NOMO-1 treated with dmso at 0.1 percent for 144 hours (cell line): ENCODE measurements around the gene SLC44A5.
"Not testable (repeated sequence)": the region's sequence is repeated elsewhere in the genome, so short reads cannot be mapped to it uniquely, and the experiment has no call there.

Experiments
- DNase-seq: peaks from one replicate; lab custom pipeline; 2025; ENCODE audit not compliant: unreplicated experiment; lab: John Stamatoyannopoulos, UW

SLC44A5 gene

GRCh38 chr1:75522389-75522788 is 88.5 kb downstream of the SLC44A5 start:
- no peak for DNase-seq

GRCh38 chr1:75521658-75522057 is 89.3 kb downstream of the SLC44A5 start:
- DNase-seq: no peak

DNA sequence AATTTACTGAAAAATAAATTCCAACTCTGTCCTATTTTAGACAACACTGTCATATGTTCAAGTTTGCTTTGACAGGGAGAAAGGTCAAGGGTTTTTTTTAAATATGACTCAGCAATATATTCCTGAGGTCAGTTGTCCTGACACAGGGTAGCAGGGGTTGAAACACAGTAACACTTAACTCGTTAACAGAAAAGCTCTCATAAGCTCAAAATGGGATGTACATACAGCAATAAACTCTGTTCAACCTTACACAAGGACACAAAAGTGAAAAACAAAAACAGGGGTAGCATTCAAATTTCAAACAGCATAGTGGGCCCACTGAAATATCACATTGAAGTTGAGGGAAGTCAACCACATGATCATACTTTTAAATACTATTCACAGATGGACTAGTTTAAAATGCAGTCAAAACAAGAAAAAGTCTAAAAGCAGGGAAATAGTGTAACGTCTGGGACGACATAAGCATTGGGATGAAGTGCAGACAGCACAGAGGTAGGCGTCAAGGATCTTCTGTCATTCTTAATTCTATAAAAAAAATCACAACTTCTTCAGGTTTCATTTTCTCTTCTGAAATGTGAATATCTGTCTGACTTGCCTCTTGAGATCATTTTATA is 89.9 kb downstream of the SLC44A5 start:
- DNase-seq: no peak

GRCh38 chr1:75519651-75520427 is 91.1 kb downstream of the SLC44A5 start:
- no peak for DNase-seq

DNA sequence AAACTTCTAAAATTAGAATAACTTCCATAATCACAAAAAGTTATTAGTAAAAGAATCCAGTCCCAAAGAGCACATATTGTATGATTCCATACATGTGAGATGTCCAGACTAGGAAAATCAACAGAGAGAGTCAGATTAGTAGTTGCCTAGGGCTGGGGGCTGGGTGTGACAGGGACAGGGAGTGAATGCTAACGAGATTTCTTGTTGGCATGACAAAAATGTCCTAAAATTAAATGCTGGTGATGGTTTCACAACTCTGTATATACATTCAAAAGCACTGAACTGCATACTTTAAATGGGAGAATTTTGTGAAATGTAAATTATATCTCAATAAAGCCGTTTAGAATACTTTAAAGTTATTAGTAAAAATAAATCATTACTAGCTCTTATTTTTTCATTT is 92.2 kb downstream of the SLC44A5 start:
- DNase-seq: no peak

GRCh38 chr1:75514270-75514669 is 96.6 kb downstream of the SLC44A5 start:
- no peak for DNase-seq

DNA sequence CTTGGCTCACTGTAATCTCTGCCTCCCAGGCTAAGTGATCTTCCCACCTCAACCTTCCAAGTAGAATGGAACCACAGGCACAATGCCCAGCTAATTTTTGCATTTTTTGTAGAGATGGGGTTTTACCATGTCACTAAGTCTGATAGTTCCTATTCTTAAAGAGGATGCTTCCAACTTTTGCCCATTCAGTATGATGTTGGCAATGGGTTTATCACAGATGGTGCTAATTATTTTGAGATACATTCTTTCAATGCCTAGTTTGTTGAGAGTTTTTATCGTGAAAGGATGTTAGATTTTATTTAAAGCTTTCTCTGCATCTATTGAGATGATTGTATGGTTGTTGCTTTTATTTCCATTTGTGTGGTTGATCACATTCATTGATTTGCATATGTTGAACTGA is 103.9 kb downstream of the SLC44A5 start:
- DNase-seq: no peak

- no peak for DNase-seq
Measured at GRCh38 chr1:75503221-75503974, 107.5 kb downstream of the SLC44A5 start.

GRCh38 chr1:75502776-75503175 is 108.1 kb downstream of the SLC44A5 start:
- DNase-seq: no peak

- no peak for DNase-seq
Measured at GRCh38 chr1:75501577-75502295, 109.2 kb downstream of the SLC44A5 start.

DNA sequence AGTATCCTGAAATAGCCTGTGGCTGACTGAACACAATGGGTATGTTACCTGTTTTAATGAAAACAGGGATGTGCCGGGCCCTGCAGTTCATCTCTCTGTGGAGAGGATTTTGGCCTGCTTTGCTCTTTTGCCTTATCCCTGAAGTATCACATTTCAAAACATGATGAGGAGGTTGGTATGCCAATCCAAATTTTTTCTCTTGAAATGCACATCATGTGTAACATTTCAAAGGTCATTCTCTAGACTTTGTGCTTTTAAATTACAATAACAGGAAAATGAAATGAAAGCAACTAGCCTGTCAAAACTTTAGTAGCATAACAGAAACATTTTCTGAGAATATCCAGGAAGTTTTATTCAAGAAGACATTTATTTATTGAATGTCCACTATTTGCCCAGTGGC is 118.9 kb downstream of the SLC44A5 start:
- no peak for DNase-seq

GRCh38 chr1:75487399-75487798 is 123.5 kb downstream of the SLC44A5 start:
- no peak for DNase-seq

- DNase-seq: no peak
Measured at GRCh38 chr1:75484789-75485188, 126.1 kb downstream of the SLC44A5 start.

- DNase-seq: no peak
Measured at GRCh38 chr1:75482951-75483350, 128.0 kb downstream of the SLC44A5 start.

DNA sequence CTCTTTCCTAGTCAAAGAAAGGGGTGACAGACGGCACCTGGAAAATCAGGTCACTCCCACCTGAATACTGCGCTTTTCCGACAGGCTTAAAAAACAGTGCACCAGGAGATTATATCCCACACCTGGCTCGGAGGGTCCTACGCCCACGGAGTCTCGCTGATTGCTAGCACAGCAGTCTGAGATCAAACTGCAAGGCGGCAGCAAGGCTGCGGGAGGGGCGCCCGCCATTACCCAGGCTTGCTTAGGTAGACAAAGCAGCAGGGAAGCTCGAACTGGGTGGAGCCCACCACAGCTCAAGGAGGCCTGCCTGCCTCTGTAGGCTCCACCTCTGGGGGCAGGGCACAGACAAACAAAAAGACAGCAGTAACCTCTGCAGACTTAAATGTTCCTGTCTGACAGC is 134.4 kb downstream of the SLC44A5 start:
- not testable (repeated sequence) for DNase-seq

GRCh38 chr1:75475696-75476095 is 135.2 kb downstream of the SLC44A5 start:
- DNase-seq: no peak

GRCh38 chr1:75472971-75473603 is 137.8 kb downstream of the SLC44A5 start:
- DNase-seq: no peak

DNA sequence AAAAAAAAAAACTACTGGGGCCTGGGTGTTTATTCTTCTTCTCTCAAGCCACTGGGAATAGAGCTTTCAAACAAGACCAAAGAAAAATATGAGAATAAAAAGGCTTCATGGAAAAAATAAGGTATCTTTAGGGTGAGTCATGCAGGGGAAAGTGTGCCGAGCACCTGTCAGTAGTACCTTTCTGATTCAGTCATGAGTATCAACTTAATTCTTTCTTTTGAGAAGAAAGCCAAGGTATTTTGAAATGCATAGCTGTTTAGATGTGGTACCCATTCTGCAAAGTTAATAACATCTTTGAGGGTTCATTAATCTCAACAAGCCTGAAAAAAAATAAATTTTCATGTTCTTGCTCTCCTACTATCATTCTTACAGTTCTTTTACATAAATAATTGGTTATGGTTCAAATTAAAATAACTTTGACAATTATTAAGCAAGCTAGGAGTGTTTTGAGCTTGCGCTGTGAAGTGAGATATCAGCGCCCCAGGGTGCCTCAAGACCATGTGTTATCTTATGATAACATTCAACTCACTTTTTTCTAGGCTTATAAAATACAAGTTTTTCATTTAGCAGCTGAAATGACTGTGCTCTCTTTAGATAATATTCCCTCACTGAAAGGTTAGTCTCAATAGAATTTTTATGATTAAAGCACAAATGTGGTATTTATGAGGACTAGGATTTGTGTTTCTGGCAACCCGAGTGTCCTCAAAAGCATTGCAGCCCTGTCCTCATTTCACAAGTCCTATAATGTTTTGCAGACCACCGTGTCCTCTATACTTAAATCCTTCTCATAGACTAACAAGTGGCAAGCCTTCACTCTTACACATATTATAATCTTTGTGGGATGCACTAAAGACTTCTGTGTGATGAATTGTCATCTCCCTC is 138.6 kb downstream of the SLC44A5 start:
- DNase-seq: no peak

GRCh38 chr1:75471252-75471651 is 139.7 kb downstream of the SLC44A5 start:
- no peak for DNase-seq

GRCh38 chr1:75470448-75470847 is 140.5 kb downstream of the SLC44A5 start:
- DNase-seq: no peak
